HepG2 (cell line): ENCODE data around the gene TOR2A. TPM values are rescaled to one million over a fixed set of nuclear protein-coding genes. Genes with fewer than 3 reads are reported as not detected.

Source experiments
- ATAC-seq: fragments of 200-7000 bp; cut with Tn5 transposase; 3 replicates; pipeline ENCODE4 v1.9.1; 2020; ENCODE audit warnings: mild to moderate bottlenecking, moderate library complexity
- BruUV-seq: library from RNA; stranded (reverse); fragments of 400-500 nt; replicated peaks from 2 replicates; lab custom pipeline; 2021; lab: Mats Ljungman, UMichigan
- CTCF ChIA-PET: fragments of 300-600 bp; formaldehyde crosslinking; extraction: SDS; loops from one replicate; lab custom pipeline; 2021; ENCODE audit warnings: low total read pairs, inconsistent platforms, low intra/inter-chr PET ratio; lab: Yijun Ruan, JAX
- POLR2A ChIA-PET: fragments of 350-600 bp; sonication (Branson Sonifier 250); formaldehyde crosslinking; loops from one replicate; lab custom pipeline; 2020; ENCODE audit warnings: antibody characterized with exemption, inconsistent platforms; lab: Yijun Ruan, JAX
- DNase-seq: peaks from one replicate; pipeline ENCODE4 v3.0.0-alpha.2; 2015; ENCODE audit warnings: low spot score
- FAIRE-seq: peaks from 3 replicates; lab custom pipeline; 2011; peaks lifted over from hg19 to GRCh38; lab: Jason Lieb, UNC
- H2AFZ ChIP-seq: one replicate; pipeline ENCODE4 v1.6.1; 2011; ENCODE audit warnings: low read length, inconsistent platforms
- H3K27ac ChIP-seq: fragments of 300-600 bp; 3 replicates; pipeline ENCODE4 v1.8.0; 2011; ENCODE audit warnings: mixed run types, mild to moderate bottlenecking, mixed read lengths, low read length, inconsistent platforms; ENCODE audit not compliant: insufficient read depth; ENCODE audit errors: extremely low read length
- H3K27me3 ChIP-seq, 2 experiments: fragments of 200-600 bp in 1 of 2; 2 replicates in 1 of 2; 3 replicates in 1 of 2; pipeline versions ENCODE4 v1.6.0 to v1.8.0; 2011; ENCODE audit warnings: low read length in 2 of 2, mild to moderate bottlenecking in 2 of 2, moderate library complexity in 2 of 2, inconsistent platforms in 1 of 2; ENCODE audit not compliant: insufficient read depth in 2 of 2, control insufficient read depth in 1 of 2
- H3K36me3 ChIP-seq, 2 experiments: fragments of 200-600 bp in 1 of 2; replicated peaks in 1 of 2; 2 replicates in 1 of 2; 3 replicates in 1 of 2; pipeline versions ENCODE4 v1.5.1 to v1.8.0; 2011; ENCODE audit warnings: low read length in 2 of 2, inconsistent platforms in 1 of 2; ENCODE audit not compliant: insufficient read depth in 2 of 2, control insufficient read depth in 1 of 2
- H3K4me1 ChIP-seq: 2 replicates; pipeline ENCODE4 v1.5.1; 2012; ENCODE audit warnings: low read length, inconsistent platforms; ENCODE audit not compliant: insufficient read depth
- H3K4me2 ChIP-seq: 2 replicates; pipeline ENCODE4 v1.6.0; 2011; ENCODE audit warnings: low read depth, low read length, inconsistent platforms
- H3K4me3 ChIP-seq, 3 experiments: fragments of 200-600 bp in 1 of 3; sonication (generic), shearing (Covaris generic) in 1 of 3; replicated peaks in 1 of 3; 2 replicates each; pipeline ENCODE4 v1.5.1; 2011 to 2016; ENCODE audit warnings: low read length in 3 of 3, inconsistent platforms in 2 of 3, low read depth in 2 of 3, mild to moderate bottlenecking in 2 of 3, control low read depth in 1 of 3, mixed read lengths in 1 of 3; ENCODE audit not compliant: insufficient read depth in 1 of 3
- H3K79me2 ChIP-seq: one replicate; pipeline ENCODE4 v1.6.1; 2011; ENCODE audit warnings: low read length, inconsistent platforms; ENCODE audit not compliant: insufficient read depth
- H3K9ac ChIP-seq: 2 replicates; pipeline ENCODE4 v1.6.0; 2011; ENCODE audit warnings: mild to moderate bottlenecking, low read depth, low read length, inconsistent platforms; ENCODE audit not compliant: insufficient read depth
- H3K9me3 ChIP-seq: 2 replicates; pipeline ENCODE4 v1.5.1; 2012; ENCODE audit warnings: mild to moderate bottlenecking, low read length
- H4K20me1 ChIP-seq: 2 replicates; pipeline ENCODE4 v1.6.0; 2011; ENCODE audit warnings: inconsistent platforms, mild to moderate bottlenecking, low read length, moderate library complexity; ENCODE audit not compliant: insufficient read depth
- EEA1 ChIP-seq: sonication (generic); formaldehyde crosslinking; IDR thresholded peaks from 2 replicates; pipeline ENCODE4 v1.5.1; 2020; ENCODE audit warnings: mild to moderate bottlenecking, missing genetic modification reagents, borderline replicate concordance
- EP300 ChIP-seq, 3 experiments: sonication (generic) in 1 of 3; formaldehyde crosslinking in 1 of 3; IDR thresholded peaks; 2 replicates each; pipeline versions ENCODE4 v1.5.1 to v1.6.1; 2011 to 2020; ENCODE audit warnings: low read depth in 2 of 3, low read length in 2 of 3, borderline replicate concordance in 1 of 3, improper control_type of control experiment in 1 of 3, mild to moderate bottlenecking in 1 of 3, missing genetic modification reagents in 1 of 3, moderate library complexity in 1 of 3
- HNRNPK ChIP-seq: fragments of 200-400 bp; formaldehyde crosslinking; IDR thresholded peaks from 2 replicates; pipeline ENCODE4 v1.6.1; 2018; ENCODE audit warnings: low read length, low read depth, moderate library complexity, mild to moderate bottlenecking; ENCODE audit not compliant: poor library complexity, severe bottlenecking
- WGBS: methylation state at CpG from one replicate; pipeline ENCODE4 v1.1.6; 2017; ENCODE audit warnings: low lambda C conversion rate; 5-methylcytosine and 5-hydroxymethylcytosine counted together
- in situ Hi-C: cut with HindIII; loops from 2 replicates; pipeline ENCODE4 v1.10.0; 2017; ENCODE audit warnings: low pct_unique_long_range_greater_than_20kb; ENCODE audit not compliant: extremely low pct_ligation_motif_present
- intact Hi-C: fragments of 100-400 bp; cut with micrococcal nuclease; formaldehyde crosslinking; loops from one replicate; pipeline ENCODE4 v1.10.0; 2022; ENCODE audit not compliant: unreplicated experiment
- polyA plus RNA-seq, 8 experiments: library from polyadenylated mRNA; depleted of rRNA in 3 of 8; stranded (reverse) in 7 of 8; unstranded in 1 of 8; fragments of >200 nt; fragmentation: Illumina TruSeq in 4 of 8; extraction: Trizol in 4 of 8; gene quantifications; 2 replicates each; pipeline versions ENCODE4 v1.2.1 to v1.2.3, GENCODE V29; 2011 to 2016; ENCODE audit warnings: low read depth in 4 of 8, missing spikeins in 1 of 8, mixed read lengths in 1 of 8; ENCODE audit not compliant: insufficient read depth in 1 of 8
- total RNA-seq, 5 experiments: library from RNA; depleted of rRNA; stranded (reverse); fragments of >200 nt; fragmentation: Illumina TruSeq; extraction: Trizol; gene quantifications; 2 replicates each; pipeline ENCODE4 v1.2.3, GENCODE V29; 2016; ENCODE audit warnings: low read depth in 1 of 5
- TF ChIP-seq, protein P1 (sequence below): sonication (generic); formaldehyde crosslinking; IDR thresholded peaks from 2 replicates; pipeline ENCODE4 v1.4.0; 2020; ENCODE audit warnings: missing genetic modification reagents; ENCODE audit errors: not compliant biosample characterization

TOR2A gene
- total and polyA plus RNA-seq, 2 of the 13 experiments (the other 11 are each of a cell fraction or from before 2014, with no cell fraction given): 3.5 to 7.2 TPM

DNA sequence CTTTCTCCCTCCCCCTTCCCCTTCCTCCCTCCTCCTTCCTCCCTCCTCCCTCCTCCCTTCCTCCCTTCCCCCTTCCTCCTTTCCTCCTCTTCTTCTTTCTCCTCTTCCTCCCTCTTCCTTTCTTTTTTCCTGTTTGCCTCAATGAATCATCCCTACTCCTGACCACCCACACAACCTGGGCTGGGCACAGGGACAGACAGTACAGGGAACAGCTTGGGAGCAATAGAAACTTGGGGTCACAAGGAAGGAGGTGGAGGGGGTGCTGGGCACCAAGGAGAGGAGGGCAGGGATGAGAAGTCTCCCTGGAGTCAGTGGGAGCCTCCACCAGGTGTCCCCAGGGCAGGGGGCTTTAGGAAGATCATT lies 14.2 kb downstream of the TOR2A start:
- no TSS peak for BruUV-seq
- Histone ChIP-seq H3K27ac (no peak overlapping the region), H3K4me3 (no peak overlapping the region), H2AFZ (no peak overlapping the region), H3K4me2 (no peak overlapping the region), H3K4me1 (peaks cover 25% of the 10 kb centered on the region), H3K36me3 (no peaks in the 10 kb centered on the region), H4K20me1 (no peaks in the 10 kb centered on the region), H3K9me3 (no peaks in the 10 kb centered on the region), H3K27me3 (peaks cover 0 to 6% of the 10 kb centered on the region in 2 experiments; a peak in 2 of 5 replicates), H3K9ac (no peak overlapping the region), H3K79me2 (no peaks in the 10 kb centered on the region)
- ChIA-PET POLR2A (interaction anchor here (0.7 kb wide), 1 partner anchor 18 kb away, joined by 3 read pairs; no protein-coding TSS in a partner anchor), CTCF (no interaction called here)
- in situ Hi-C loops (no loop called here), intact Hi-C loops (loop anchor here (10.0 kb wide), 1 partner anchor 216 kb away; no protein-coding TSS in a partner anchor)
- ATAC-seq (no peak), FAIRE-seq (no peak), DNase-seq (no peak)
- TF ChIP-seq HNRNPK (peak; percentile 39), EP300 (IDR thresholded peaks at IDR 0.05; ENCODE audit: low read depth in 2 of 2, low read length in 2 of 2) (no peak), EP300 (CRISPR knock-in tag; IDR thresholded peaks at IDR 0.05; ENCODE audit: borderline replicate concordance) (no peak)

GRCh38 chr9:127720031-127720864 lies 14.8 kb downstream of the TOR2A start:
- in situ Hi-C loops: no loop called here
- Histone ChIP-seq H3K4me2 (no peak overlapping the region), H3K36me3 (no peaks in the 10 kb centered on the region), H3K27me3 (peaks cover 0 to 6% of the 10 kb centered on the region in 2 experiments; a peak in 2 of 5 replicates), H4K20me1 (no peaks in the 10 kb centered on the region), H2AFZ (no peak overlapping the region), H3K9ac (no peak overlapping the region), H3K4me1 (peaks cover 25% of the 10 kb centered on the region), H3K9me3 (no peaks in the 10 kb centered on the region), H3K4me3 (no peak overlapping the region), H3K27ac (no peak overlapping the region), H3K79me2 (no peaks in the 10 kb centered on the region)
- BruUV-seq: no TSS peak
- WGBS: 45% methylated on average over 5 of the region's 12 CpGs
- CTCF ChIA-PET: no interaction called here
- no peak for DNase-seq
- POLR2A ChIA-PET: no interaction called here
- intact Hi-C loops: loop anchor here (10.0 kb wide), 1 partner anchor 215 kb away; no protein-coding TSS in a partner anchor
- TF ChIP-seq HNRNPK: peak; percentile 74
- TF ChIP-seq, protein P1, sequence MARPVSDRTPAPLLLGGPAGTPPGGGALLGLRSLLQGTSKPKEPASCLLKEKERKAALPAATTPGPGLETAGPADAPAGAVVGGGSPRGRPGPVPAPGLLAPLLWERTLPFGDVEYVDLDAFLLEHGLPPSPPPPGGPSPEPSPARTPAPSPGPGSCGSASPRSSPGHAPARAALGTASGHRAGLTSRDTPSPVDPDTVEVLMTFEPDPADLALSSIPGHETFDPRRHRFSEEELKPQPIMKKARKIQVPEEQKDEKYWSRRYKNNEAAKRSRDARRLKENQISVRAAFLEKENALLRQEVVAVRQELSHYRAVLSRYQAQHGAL (CRISPR knock-in tag): no peak
- no peak for TF ChIP-seq EEA1 (CRISPR knock-in tag)
- no peak for FAIRE-seq
- ATAC-seq: no peak
